KOPT-K1 (cell line): ENCODE results near the gene PADI3.

Experiments
- H3K27ac ChIP-seq: fragments of 200-600 bp; sonication (generic); 2 replicates; pipeline ENCODE4 v1.5.1; 2016; ENCODE audit warnings: antibody characterized with exemption, mild to moderate bottlenecking, low read depth, low read length; ENCODE audit not compliant: poor library complexity, severe bottlenecking
- H3K36me3 ChIP-seq: fragments of 200-600 bp; sonication (generic); 2 replicates; pipeline ENCODE4 v1.5.1; 2017; ENCODE audit warnings: antibody characterized with exemption, mild to moderate bottlenecking, low read length, moderate library complexity; ENCODE audit not compliant: insufficient read depth
- H3K9me3 ChIP-seq: fragments of 200-600 bp; sonication (generic); 2 replicates; pipeline ENCODE4 v1.5.1; 2017; ENCODE audit warnings: antibody characterized with exemption, low read length, mild to moderate bottlenecking; ENCODE audit not compliant: insufficient read depth, poor library complexity, severe bottlenecking

Gene PADI3

GRCh38 chr1:17333081-17333480, 84.2 kb downstream of the PADI3 start:
- Histone ChIP-seq H3K36me3 (no peaks in the 10 kb centered on the region), H3K27ac (no peak overlapping the region), H3K9me3 (peaks cover 3% of the 10 kb centered on the region)
